SIG-M5 (cell line): ENCODE measurements around the gene CACNB3.
"Not testable (repeated sequence)": the region's sequence is repeated elsewhere in the genome, so short reads cannot be mapped to it uniquely, and the experiment has no call there.

Experiments
- DNase-seq: peaks from one replicate; lab custom pipeline; 2025; lab: John Stamatoyannopoulos, UW

CACNB3 gene

DNA sequence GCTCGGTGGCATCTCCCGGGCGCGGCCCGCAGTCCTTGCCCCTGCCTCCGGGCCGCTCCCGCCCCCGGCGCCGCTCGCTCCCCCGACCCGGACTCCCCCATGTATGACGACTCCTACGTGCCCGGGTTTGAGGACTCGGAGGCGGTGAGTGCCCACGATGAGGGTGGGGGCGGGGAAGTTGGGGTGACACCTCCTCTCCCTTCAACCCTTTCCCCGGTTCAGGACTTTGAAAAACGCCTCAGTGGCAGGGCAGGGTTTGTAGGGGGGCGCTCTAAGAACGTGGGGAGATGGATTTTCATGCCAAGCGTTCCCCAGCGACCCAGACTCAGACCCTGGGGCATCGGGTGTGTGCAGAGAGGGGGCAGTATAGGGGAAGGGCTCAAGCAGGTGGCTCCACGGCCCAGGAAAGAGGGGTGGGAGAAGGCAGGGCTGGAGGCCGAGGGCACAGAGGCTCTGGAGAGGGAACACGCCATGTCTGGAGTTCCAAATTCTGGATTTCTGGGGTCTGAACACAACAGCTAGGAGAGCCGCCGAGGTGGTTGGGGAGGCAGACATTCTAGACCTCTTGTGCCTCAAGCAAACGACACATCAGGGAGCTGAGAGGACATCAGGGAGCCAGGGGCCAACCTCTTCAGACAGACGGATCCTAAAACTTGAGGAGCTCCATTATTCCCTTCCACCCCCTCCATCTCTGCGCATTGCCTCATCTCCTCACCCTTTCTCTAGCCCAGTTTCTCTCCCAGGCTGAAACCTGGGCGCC lies 715 bp downstream of the CACNB3 start:
- no peak for DNase-seq

DNA sequence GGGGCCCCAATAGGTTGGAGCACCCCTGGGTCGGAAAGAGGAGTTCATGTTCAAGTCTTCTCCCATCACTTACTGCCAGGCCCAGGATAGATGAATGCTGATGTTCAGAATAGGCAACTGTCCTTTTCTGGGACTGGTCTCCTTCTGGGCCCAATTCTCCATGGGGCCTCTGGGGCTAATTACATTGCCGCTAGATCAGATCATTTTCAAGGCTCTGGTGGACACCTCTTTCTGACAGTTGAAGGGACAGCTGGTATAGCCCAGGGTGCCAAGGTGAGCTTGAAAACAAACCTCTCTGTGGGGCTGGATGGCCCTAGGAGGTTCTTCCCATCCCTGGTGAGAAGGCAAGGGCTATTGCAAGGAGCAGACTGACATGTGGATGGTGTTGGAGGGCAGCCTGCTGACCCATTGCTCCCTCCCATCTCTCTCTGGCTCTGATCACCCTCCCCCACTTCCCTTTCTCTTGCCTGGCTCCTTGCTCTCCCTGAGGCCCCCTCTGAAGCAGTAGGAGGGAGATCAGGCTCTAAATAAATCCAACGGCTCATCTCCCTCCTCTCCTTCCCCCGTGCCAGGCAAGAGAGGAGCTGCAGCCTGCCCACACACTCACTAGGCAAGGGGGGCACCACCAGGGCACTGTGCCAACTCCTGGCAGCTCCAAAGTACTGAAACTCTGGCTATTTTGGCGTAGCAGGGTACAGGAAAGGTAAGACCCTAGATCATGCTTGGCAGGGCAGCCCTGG lies 1.9 kb downstream of the CACNB3 start:
- no peak for DNase-seq

DNA sequence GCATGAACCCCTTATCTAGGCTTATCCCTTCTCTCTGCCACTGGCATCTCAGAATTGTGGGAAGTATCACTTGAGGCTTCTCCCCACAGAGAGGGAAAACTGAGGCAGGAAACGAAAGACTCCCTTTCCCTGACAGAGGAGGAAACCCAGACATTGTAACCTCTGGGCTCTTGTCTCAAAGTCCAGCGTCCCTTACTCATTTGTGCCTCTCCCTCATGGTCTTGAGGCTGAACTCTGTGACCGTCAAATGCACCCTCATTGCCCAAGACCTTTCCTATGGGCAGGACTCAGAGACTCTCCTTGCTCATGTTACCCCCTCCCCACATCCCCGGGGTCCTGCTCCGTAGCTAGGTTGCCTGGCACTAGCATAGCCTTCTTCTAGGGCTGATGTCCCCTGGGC lies 3.8 kb downstream of the CACNB3 start:
- DNase-seq, result no peak

DNA sequence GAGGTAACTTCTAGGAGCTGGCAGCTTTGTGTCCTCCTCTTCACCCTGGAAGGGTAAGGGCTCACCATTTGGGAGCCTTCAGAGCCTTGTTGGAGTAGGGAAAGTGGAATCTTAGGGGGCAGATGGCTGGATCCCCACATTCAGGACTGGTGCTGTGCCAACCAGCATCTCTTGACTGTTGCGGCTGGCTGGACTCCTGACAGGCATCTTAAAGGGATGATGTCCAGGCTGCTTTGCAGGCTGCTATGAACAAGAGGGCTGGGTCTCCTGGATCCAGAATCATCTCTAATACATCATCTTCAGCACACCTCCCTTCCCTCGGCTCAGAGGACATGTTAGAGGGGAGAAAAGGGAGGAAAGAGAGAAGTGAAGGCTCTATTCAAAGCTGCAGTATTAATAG lies 4.4 kb downstream of the CACNB3 start:
- DNase-seq, result no peak

DNA sequence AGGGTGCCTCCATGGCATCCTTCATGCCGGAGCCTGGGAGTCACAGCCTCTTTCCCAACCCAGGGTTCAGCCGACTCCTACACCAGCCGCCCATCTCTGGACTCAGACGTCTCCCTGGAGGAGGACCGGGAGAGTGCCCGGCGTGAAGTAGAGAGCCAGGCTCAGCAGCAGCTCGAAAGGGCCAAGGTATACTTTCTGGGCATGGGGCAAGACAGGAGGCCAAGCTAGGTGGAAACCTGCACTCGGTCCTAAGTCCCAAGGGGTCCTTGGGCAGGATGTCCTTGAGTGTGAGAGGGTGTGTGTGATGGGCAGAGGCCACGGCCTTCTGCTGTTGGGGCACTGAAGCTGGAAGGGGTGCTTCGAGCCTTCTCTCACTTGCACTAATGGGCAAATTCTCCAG lies 5.0 kb downstream of the CACNB3 start:
- DNase-seq, result no peak

DNA sequence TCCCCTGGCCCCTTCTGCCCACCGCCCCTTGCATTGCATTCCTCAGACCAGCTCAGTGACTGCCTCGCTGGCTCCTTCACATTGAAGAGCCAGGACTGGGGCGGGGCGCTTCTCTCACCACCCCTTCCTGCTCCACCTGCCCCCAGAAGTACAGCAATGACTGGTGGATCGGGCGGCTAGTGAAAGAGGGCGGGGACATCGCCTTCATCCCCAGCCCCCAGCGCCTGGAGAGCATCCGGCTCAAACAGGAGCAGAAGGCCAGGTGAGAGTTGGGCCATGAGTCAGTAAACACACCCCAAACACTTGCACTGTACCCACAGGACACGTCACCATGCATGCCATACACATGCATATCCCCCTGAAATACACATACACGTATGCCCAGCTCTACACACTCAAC lies 5.8 kb downstream of the CACNB3 start:
- DNase-seq, result no peak

DNA sequence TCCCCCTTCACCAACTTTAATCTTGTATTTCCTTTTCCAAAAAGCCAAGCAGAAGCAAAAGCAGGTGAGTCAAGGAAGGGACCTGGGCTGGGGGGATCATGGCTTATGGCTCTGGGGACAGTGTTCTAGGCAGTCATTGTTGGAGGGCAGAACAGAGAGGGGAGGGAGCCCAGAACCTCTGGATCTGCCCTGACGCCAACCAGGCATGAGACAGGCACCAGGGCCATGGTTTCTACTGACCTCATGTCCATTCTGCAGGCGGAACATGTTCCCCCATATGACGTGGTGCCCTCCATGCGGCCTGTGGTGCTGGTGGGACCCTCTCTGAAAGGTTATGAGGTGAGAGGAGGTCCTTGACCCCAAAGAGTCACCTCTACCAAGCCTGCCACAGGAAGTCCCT lies 6.6 kb downstream of the CACNB3 start:
- no peak for DNase-seq

DNA sequence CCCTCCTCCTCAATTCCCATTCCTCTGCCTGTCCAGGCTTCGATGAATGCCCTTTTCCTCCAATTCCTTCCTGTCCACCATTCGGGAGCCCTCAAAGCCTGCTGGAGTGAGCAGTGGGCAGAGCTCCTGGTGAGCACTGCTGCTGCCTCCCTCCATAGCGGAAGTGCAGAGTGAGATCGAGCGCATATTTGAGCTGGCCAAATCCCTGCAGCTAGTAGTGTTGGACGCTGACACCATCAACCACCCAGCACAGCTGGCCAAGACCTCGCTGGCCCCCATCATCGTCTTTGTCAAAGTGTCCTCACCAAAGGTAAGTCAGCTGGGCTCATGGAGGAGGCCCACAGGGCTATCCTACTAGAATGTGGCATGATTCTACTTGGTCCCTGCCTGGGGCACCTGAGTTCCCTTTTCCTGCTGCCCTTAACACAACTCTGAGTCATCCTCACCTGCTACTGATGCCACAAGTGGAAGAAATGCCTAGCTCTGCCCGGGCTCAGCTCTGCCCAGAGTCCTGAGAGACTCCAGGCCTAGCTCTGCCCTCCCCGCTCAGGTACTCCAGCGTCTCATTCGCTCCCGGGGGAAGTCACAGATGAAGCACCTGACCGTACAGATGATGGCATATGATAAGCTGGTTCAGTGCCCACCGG lies 8.0 kb downstream of the CACNB3 start:
- no peak for DNase-seq

DNA sequence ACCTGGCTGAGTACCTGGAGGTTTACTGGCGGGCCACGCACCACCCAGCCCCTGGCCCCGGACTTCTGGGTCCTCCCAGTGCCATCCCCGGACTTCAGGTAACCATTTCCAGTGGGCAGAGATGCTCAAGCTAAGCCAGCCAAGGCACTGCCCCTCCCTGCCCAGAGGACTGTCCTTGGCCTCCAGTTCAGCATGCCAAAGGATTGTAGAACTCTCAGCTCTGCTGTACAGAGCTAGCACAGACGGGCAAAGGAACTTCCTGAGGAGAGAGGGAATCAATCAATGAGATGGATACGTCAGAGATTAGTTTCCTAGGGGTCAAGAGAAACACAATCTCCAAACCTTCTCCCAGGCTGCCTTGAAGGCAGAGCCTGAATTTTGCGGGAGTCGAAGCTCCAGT lies 8.7 kb downstream of the CACNB3 start:
- no peak for DNase-seq

DNA sequence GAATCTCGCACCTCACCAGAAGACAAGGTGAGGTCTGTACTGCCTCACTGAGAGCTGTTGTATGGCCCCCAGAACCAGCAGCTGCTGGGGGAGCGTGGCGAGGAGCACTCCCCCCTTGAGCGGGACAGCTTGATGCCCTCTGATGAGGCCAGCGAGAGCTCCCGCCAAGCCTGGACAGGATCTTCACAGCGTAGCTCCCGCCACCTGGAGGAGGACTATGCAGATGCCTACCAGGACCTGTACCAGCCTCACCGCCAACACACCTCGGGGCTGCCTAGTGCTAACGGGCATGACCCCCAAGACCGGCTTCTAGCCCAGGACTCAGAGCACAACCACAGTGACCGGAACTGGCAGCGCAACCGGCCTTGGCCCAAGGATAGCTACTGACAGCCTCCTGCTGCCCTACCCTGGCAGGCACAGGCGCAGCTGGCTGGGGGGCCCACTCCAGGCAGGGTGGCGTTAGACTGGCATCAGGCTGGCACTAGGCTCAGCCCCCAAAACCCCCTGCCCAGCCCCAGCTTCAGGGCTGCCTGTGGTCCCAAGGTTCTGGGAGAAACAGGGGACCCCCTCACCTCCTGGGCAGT lies 9.3 kb downstream of the CACNB3 start:
- DNase-seq, result no peak

DNA sequence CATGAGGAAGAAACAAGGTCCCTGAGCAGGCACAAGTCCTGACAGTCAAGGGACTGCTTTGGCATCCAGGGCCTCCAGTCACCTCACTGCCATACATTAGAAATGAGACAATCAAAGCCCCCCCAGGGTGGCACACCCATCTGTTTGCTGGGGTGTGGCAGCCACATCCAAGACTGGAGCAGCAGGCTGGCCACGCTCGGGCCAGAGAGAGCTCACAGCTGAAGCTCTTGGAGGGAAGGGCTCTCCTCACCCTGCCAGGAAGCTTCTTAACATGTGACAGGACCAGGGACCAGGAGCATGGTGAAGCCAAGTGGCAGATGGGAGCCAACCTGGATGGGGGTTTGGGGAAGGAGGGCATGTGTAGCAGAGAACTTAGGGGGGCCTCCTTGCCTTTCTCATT lies 10.0 kb downstream of the CACNB3 start:
- DNase-seq, result no peak

DNA sequence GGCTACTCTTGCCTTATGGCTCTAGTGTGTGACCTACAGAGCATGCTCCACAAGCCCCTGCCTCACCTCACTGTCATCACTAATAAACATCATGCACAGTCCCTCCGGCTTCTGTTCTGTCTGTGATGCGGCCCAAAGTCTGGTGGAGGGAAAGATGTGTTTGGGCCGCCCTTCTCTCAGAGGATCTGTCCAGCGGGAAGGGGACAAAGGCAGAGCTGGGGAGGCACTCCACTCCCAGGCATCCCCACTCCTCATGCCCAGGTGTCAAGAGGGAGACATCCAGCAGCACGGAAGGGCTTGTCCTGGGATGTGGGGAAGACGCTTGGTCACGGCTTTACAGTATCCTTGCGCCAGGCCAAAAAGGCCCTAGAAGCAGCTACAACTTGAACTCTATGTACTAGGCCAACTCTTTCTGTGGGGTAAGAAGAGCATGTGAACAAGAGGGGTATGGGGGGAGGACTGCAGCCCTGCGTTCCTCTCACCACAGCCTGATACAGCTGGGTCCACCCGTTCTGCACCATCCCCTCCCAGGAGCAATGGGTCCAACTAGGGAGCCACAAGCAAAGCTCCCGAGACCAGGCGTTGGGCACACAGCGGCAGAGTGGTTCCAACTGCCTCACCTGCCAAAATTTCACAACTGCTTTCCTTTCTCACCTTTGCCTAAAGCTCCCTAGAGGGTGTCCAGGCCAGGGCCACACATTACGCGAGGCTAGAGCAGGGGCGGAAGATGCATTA lies 10.7 kb downstream of the CACNB3 start:
- no peak for DNase-seq

DNA sequence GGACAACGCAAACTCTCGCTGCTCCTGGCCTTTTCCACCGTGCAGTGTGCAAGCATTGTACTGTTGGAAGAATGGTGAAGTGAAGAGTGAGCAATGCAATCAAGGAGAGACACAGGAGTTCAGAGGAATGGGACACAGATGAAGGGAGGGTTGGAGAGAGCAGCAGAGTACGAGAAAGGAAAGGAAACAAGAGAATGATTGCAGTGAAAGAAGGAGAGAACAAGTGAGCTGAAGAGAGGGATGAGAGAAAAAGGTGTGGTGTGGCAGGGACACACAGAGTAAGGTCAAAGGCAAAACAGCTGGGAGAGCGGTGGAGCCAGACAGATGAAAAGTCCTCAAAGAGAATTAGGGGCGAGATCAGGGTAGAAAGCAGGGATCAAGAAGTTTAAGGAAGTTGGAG lies 13.0 kb downstream of the CACNB3 start:
- no peak for DNase-seq

DNA sequence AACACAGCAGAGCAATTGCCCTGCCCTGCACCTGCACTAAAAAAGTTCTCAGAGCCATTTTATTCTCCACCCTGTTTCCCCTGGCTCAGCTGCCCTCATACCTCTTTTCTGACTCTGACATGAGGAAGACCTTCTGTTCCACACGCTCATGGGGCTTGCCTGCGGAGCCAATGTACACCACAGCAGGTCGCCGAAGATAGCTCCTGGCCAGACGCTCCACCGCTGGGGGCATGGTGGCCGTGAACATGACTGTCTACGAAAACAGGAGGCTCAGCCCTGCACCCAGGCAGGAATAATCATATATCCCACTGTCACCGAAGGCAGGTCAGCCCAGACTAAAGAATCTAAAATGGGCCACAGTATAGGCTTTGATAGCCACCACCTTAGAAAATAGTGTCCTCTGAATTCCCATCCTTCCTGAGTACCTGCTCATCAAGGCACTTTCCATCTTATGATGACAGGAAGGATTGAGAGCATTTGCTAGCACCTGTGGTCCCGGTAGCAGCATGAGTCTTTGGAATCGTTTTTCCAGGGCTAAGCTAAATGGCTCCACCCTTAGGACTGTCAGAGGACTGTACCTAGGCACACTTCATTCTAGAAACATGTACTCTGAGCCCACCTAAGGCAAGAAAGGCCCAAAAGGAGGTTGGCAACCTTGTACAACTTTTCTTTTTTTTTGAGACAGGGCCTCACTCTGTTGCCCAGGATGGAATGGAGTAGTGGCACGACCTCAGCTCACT lies 14.2 kb downstream of the CACNB3 start:
- DNase-seq, result no peak

DNA sequence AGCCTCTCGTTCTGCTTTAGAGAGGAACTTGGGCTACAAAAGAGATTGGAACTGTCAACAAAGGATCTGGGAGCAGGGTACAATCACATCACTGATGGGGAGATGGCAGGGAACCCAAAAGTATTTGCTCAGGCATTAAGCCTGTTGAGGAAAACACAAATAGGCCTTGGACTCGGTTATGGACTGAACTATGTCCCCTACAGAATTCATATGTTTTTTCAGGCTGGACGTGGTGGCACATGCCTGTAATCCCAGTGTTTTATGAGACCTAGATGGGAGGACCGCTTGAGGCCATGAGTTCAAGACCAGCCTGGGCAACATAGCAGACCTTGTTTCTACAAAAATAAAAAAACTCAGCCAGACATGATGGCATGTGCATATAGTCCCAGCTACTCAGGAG lies 19.8 kb downstream of the CACNB3 start:
- no peak for DNase-seq

DNA sequence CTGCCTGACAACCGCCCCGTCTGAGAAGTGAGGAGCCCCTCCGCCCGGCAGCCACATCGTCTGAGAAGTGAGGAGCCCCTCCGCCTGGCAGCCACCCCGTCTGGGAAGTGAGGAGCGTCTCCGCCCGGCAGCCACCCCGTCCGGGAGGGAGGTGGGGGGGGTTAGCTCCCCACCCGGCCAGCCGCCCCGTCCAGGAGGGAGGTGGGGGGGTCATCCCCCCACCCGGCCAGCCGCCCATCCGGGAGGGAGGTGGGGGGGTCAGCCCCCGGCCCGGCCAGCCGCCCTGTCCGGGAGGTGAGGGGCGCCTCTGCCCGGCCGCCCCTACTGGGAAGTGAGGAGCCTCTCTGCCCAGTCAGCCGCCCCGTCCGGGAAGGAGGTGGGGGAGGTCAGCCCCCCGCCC lies 23.7 kb downstream of the CACNB3 start:
- not testable (repeated sequence) for DNase-seq

DNA sequence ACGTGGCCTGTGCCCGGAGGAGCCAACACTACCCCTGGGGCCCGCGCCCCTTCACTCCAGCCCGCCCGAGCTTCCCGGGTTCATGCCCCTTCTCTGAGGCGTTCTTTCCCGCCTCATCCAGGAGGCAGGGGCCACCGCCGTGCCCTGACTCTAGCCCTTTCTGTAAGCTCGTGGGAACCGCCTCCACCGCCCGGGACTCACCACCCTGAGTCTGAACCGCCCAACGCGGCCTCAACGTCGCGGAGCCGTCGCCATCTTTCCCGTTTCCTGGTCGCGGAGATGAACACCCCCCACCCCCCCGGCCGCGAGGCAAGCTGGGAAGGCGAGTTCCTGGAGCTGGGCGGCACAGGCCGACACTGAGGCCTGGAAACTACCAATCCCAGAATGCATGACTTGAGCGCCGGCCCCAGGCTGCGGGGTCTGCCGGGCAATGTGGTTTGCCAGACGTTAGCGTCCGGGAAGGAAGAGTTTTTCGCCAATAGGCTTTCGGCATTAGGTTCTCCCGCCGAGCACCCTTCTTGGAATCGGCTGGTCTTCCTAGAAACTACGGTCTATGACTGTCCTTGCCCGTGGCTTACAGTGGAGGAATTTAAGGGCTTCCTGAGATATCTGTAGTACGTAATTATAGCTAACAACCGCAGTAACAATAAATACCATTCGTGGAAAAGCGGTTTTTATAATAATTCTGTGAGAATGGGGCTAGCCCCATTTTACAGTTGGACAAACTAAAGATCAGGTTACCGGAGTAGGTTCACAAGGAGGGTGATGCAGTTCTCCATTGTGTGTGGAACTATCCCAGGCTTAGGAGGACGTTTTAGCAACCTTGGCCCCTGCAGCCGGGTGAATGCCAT lies 33.8 kb downstream of the CACNB3 start, which contains the start of gene DDX23:
TSS of gene DDX23 (minus strand) at position 281 of the 851 bp plus-strand sequence. CDS start 6,381 bp downstream, outside the sequence.
- DNase-seq, result peak; percentile 93

DNA sequence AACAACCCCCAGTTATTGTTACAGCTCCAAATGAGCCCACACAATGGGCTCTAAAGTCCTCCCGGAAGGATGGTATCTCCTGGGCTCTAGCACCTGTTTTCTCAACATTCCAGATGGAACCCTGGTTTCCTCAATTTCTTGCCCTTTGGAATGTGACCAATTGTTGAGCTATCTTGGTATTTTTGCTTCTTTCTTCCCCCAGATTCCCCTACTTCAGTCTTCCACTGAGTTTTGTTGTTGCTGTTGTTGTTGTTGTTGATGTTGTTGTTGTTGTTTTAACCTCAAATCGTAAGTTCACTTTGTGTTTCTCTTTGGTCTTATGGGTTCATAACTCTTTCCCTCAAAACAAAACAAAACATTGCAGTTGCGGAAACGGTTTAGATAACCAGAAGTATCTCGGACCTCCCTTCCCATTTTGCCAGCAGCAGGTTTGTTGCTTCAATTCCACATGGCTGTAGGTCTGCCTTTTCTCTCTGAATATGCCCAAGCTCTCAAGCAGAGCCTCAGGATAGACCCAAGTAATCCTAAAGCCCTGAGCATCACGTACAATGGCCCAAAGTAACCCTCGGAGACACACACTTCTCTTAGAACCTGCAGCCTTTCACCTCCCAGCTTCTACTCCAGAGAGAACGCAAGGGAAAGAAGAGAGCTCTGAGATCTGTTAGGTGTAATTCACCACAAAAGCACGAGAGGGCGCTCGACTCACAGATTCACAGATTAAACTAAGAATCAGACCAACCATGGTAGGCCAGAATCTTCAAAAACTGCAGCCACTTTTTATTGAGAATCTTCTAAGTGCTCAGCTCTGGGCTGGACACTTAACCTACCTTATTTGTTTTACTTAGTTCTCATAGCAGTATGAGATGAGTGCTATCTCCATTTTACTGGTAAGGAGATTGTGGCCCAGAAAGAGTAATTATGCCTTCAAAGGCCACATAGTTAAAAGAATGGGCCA lies 34.7 kb downstream of the CACNB3 start:
- DNase-seq, result peak; percentile 44

DNA sequence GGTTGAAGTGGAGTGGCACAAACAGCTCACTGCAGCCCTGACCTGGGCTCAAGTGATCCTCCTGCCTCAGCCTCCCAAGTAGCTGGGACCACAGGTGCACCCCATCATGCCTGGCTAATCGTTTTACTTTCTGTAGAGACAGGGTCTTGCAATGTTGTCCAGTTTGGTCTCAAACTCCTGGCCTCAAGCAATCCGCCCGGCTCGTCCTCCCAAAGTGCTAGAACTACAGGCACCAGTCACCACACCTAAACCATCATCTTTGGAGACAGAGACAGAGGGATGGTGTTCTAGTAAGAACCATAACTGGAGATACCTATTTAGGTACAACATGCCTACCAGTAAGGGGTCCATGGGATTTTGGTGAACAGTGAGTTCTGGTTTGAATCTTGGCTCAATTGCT lies 36.2 kb downstream of the CACNB3 start:
- DNase-seq, result no peak
